GM19372 (cell line): ENCODE data around the gene FSHR.

Source experiments
- ATAC-seq: cut with Tn5 transposase; IDR thresholded peaks from one replicate; pipeline ENCODE4 v1.9.1; 2021; ENCODE audit warnings: mild to moderate bottlenecking, low read depth, moderate library complexity; ENCODE audit not compliant: unreplicated experiment

FSHR gene

DNA sequence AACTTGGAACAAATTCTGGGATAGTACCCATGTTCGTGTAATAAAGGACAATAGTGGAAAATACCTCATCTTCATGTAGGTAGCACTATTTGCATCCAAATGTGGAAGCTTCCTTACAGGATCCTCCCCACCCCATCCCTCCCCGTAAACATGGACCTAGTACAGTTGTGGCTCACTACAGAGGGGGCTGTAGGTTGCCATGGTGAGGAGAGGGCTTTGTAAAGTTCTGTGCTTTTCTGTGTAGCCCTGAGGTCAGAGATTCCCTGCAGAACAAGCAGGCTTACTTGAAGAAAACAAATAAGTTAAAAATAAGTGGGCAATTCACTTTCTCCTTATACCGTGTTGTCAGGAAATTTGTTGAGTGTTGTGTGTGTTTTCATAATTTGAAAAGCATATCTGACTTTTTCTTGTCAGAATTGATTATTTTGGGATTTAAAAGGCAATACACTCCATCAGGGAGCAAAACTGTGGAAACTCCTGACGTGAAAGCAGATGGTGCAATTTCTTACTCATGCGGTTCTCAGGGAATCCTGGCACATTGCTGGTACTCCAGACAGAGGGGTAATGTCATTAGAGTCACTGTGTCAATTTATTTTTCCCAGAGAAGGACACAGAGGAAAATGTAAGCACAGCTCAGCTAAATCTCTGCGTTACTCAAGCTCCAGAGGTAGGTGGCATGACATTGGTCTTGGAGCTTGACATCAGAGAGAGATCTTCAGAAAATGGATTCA is 224.6 kb downstream of the FSHR start:
- no peak for ATAC-seq

DNA sequence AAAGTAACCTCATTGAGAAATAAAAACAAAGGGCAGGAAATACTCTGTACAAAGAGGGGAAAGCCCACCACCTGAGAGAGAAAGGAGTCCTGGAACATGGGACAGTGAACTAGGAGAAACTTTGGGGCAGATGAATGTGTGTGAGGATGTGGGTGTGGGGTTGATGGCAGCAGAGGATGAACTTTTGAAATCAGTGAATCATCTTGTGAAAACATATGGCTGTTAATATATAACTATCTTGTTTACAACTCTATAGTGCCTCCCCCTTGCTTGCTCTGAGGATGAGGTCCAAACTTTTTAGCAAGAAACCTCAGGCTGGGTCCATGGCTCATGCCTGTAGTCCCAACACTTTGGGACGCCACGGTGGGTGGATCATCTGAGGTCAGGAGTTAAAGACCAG is 227.0 kb downstream of the FSHR start:
- peak; percentile 76 for ATAC-seq

DNA sequence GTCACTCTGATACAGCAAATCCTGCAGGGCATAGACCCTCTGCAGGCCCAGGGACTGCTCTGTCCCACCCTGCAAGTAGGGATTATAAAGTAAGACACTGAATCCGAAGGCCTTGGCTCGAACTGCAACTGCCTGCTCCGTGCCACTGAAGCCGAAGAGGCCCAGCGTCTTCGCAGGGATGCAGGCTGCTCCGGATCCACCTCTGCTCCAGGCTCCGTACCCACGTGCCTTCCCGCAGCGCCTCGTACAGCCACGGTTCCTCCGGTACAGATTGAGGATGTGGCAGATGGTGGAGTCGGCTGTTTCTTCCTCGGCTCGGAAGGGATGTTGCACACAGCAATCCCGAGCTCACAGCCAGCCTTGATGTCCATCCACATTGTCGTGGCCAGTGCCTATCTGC is 238.4 kb downstream of the FSHR start:
- ATAC-seq = no peak

DNA sequence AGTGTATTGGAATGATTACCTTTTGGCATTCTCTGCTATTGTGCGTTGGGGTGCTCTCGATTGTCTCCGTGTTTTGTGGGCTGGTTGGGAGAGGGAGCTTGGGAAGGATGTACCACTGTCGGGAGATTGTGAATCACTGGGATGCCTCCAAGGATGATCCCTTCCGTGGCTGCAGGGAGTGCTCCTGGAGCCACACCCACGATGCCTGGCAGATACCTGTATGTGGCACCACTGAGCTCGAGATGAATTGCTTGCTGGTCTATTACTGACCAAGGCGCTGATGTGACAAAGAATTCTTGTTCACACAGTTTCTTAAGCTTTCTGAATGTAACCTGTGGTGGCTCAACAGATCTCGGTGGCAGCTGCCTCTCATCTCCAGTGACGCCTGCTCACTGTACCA is 239.1 kb downstream of the FSHR start:
- ATAC-seq = no peak

DNA sequence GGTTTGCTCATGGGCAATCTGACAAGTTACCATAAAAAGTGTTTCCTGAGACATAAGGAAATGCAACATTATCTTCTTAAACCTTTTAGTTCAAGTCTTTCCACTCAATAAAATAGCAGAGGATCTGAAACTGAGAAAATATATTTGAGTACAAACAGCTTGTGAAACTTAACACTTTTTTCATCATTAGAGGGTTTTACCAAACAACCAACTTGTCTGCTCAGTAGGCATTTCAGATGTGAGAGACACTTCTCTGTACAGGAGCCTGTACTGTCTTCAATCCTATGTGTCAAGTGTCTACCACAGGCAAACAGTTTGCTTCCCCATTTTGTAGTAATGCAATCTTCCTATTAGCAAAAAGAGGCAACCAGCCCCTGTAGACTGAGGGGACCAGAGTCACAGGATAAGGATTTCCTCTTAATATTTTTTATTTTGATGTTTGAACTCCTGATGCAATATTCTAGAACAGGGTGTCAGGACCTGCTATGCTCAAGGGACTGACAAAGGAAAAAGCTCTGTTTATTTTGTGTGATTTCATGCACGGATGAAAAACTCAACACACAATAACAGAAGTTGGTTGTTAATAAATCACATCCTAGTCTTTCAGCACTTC is 239.7 kb downstream of the FSHR start:
- ATAC-seq = peak; percentile 95
